ENCODE results near the gene MAST4.

MAST4 gene

GRCh38 chr5:67090593-67090992 lies 494.4 kb downstream of the MAST4 start:
- peaks cover 4 to 8% (median 6%) of the 10 kb centered on the region in 4 experiments for H3K36me3 ChIP-seq (ENCODE audit: control insufficient read depth in 4 of 4, insufficient read depth in 4 of 4, low read length in 3 of 4)
- H3K4me1 ChIP-seq (ENCODE audit: control extremely low read depth in 1 of 4, control insufficient read depth in 4 of 4, insufficient read depth in 4 of 4, low read length in 3 of 4): peaks cover 0 to 22% (median 7%) of the 10 kb centered on the region in 4 experiments
- 96% methylated on average over 4 of the region's 5 CpGs for WGBS (ENCODE audit: insufficient coverage)

GRCh38 chr5:67092535-67092934 lies 496.3 kb downstream of the MAST4 start:
- DNase-seq: peak; percentile 17 to 31 (median 22)
- peak overlapping the region in 1 of 2 experiments; percentile 58 for H3K27ac ChIP-seq (ENCODE audit: insufficient read depth in 1 of 2, low read depth in 1 of 2, low read length in 2 of 2, poor library complexity in 1 of 2, severe bottlenecking in 2 of 2)
- no peaks in the 10 kb centered on the region for H3K27me3 ChIP-seq (replicated peaks in 2 of 5; ENCODE audit: control insufficient read depth in 4 of 5, insufficient read depth in 5 of 5, low read length in 4 of 5)
- POLR2A ChIA-PET: no interaction called here
- no CpG with 5 or more reads among the region's 2 CpGs for WGBS (ENCODE audit: insufficient coverage)
- no peaks in the 10 kb centered on the region for H3K9me3 ChIP-seq (ENCODE audit: control extremely low read depth in 1 of 5, control insufficient read depth in 4 of 5, insufficient read depth in 2 of 5, low read depth in 1 of 5, low read length in 4 of 5)
- H3K4me3 ChIP-seq (ENCODE audit: control insufficient read depth in 1 of 7, extremely low read depth in 1 of 7, insufficient read depth in 4 of 7, low read depth in 2 of 7, low read length in 6 of 7): peak overlapping the region in 2 of 7 experiments; percentile 17 to 33
- peaks cover 0 to 24% (median 7%) of the 10 kb centered on the region in 4 experiments for H3K4me1 ChIP-seq (ENCODE audit: control extremely low read depth in 1 of 4, control insufficient read depth in 4 of 4, insufficient read depth in 4 of 4, low read length in 3 of 4)
- CTCF ChIA-PET: no interaction called here
- peaks cover 4 to 8% (median 6%) of the 10 kb centered on the region in 4 experiments for H3K36me3 ChIP-seq (ENCODE audit: control insufficient read depth in 4 of 4, insufficient read depth in 4 of 4, low read length in 3 of 4)

More at GRCh38 chr5:67090593-67090992, 494.4 kb downstream of the MAST4 start:
- ChIA-PET CTCF (no interaction called here), POLR2A (no interaction called here)
- no peak for DNase-seq
- Histone ChIP-seq H3K27me3 (replicated peaks in 2 of 5; ENCODE audit: control insufficient read depth in 4 of 5, insufficient read depth in 5 of 5, low read length in 4 of 5) (no peaks in the 10 kb centered on the region), H3K27ac (ENCODE audit: insufficient read depth in 1 of 2, low read depth in 1 of 2, low read length in 2 of 2, poor library complexity in 1 of 2, severe bottlenecking in 2 of 2) (no peak overlapping the region), H3K4me3 (ENCODE audit: control insufficient read depth in 1 of 7, extremely low read depth in 1 of 7, insufficient read depth in 4 of 7, low read depth in 2 of 7, low read length in 6 of 7) (no peak overlapping the region), H3K9me3 (ENCODE audit: control extremely low read depth in 1 of 5, control insufficient read depth in 4 of 5, insufficient read depth in 2 of 5, low read depth in 1 of 5, low read length in 4 of 5) (no peaks in the 10 kb centered on the region)

GRCh38 chr5:67093279-67093678 lies 497.1 kb downstream of the MAST4 start:
- peak in 2 of 3 donors; percentile 24 to 35 for DNase-seq
- H3K27ac ChIP-seq (ENCODE audit: insufficient read depth in 1 of 2, low read depth in 1 of 2, low read length in 2 of 2, poor library complexity in 1 of 2, severe bottlenecking in 2 of 2): no peak overlapping the region
- POLR2A ChIA-PET: no interaction called here

GRCh38 chr5:67094476-67095300 lies 498.5 kb downstream of the MAST4 start:
- Histone ChIP-seq H3K9me3 (ENCODE audit: control extremely low read depth in 1 of 5, control insufficient read depth in 4 of 5, insufficient read depth in 2 of 5, low read depth in 1 of 5, low read length in 4 of 5) (no peaks in the 10 kb centered on the region), H3K4me3 (ENCODE audit: control insufficient read depth in 1 of 7, extremely low read depth in 1 of 7, insufficient read depth in 4 of 7, low read depth in 2 of 7, low read length in 6 of 7) (peak overlapping the region in 2 of 7 experiments; percentile 53 to 65), H3K27me3 (replicated peaks in 2 of 5; ENCODE audit: control insufficient read depth in 4 of 5, insufficient read depth in 5 of 5, low read length in 4 of 5) (no peaks in the 10 kb centered on the region), H3K4me1 (ENCODE audit: control extremely low read depth in 1 of 4, control insufficient read depth in 4 of 4, insufficient read depth in 4 of 4, low read length in 3 of 4) (peaks cover 0 to 24% (median 7%) of the 10 kb centered on the region in 4 experiments), H3K36me3 (ENCODE audit: control insufficient read depth in 4 of 4, insufficient read depth in 4 of 4, low read length in 3 of 4) (peaks cover 4 to 6% (median 6%) of the 10 kb centered on the region in 4 experiments), H3K27ac (ENCODE audit: insufficient read depth in 1 of 2, low read depth in 1 of 2, low read length in 2 of 2, poor library complexity in 1 of 2, severe bottlenecking in 2 of 2) (peak overlapping the region in 1 of 2 experiments; percentile 69)
- CTCF ChIA-PET: interaction anchor here (0.7 to 1.5 kb wide), 2 partner anchors 9 kb away, joined by 3 to 4 read pairs; no protein-coding TSS in a partner anchor
- DNase-seq: no peak
- POLR2A ChIA-PET: no interaction called here
- WGBS (ENCODE audit: insufficient coverage): 94% methylated on average over 3 of the region's 4 CpGs

More at GRCh38 chr5:67093279-67093678, 497.1 kb downstream of the MAST4 start:
- Histone ChIP-seq H3K4me1 (ENCODE audit: control extremely low read depth in 1 of 4, control insufficient read depth in 4 of 4, insufficient read depth in 4 of 4, low read length in 3 of 4) (peaks cover 0 to 24% (median 7%) of the 10 kb centered on the region in 4 experiments), H3K36me3 (ENCODE audit: control insufficient read depth in 4 of 4, insufficient read depth in 4 of 4, low read length in 3 of 4) (peaks cover 4 to 8% (median 6%) of the 10 kb centered on the region in 4 experiments), H3K27me3 (replicated peaks in 2 of 5; ENCODE audit: control insufficient read depth in 4 of 5, insufficient read depth in 5 of 5, low read length in 4 of 5) (no peaks in the 10 kb centered on the region), H3K4me3 (ENCODE audit: control insufficient read depth in 1 of 7, extremely low read depth in 1 of 7, insufficient read depth in 4 of 7, low read depth in 2 of 7, low read length in 6 of 7) (no peak overlapping the region), H3K9me3 (ENCODE audit: control extremely low read depth in 1 of 5, control insufficient read depth in 4 of 5, insufficient read depth in 2 of 5, low read depth in 1 of 5, low read length in 4 of 5) (no peaks in the 10 kb centered on the region)
- CTCF ChIA-PET: no interaction called here
- WGBS (ENCODE audit: insufficient coverage): no CpG with 5 or more reads among the region's 1 CpG

GRCh38 chr5:67095346-67096171 lies 499.4 kb downstream of the MAST4 start:
- CTCF ChIA-PET: interaction anchor here (1.5 kb wide), 1 partner anchor 10 kb away, joined by 4 read pairs; no protein-coding TSS in a partner anchor
- peak; percentile 9 to 41 (median 31) for DNase-seq

GRCh38 chr5:67098656-67099055 lies 502.5 kb downstream of the MAST4 start:
- Histone ChIP-seq H3K4me3 (ENCODE audit: control insufficient read depth in 1 of 7, extremely low read depth in 1 of 7, insufficient read depth in 4 of 7, low read depth in 2 of 7, low read length in 6 of 7) (no peak overlapping the region), H3K27ac (ENCODE audit: insufficient read depth in 1 of 2, low read depth in 1 of 2, low read length in 2 of 2, poor library complexity in 1 of 2, severe bottlenecking in 2 of 2) (no peak overlapping the region), H3K4me1 (ENCODE audit: control extremely low read depth in 1 of 4, control insufficient read depth in 4 of 4, insufficient read depth in 4 of 4, low read length in 3 of 4) (peaks cover 0 to 15% (median 4%) of the 10 kb centered on the region in 4 experiments), H3K36me3 (ENCODE audit: control insufficient read depth in 4 of 4, insufficient read depth in 4 of 4, low read length in 3 of 4) (peaks cover 3 to 29% (median 16%) of the 10 kb centered on the region in 4 experiments), H3K9me3 (ENCODE audit: control extremely low read depth in 1 of 5, control insufficient read depth in 4 of 5, insufficient read depth in 2 of 5, low read depth in 1 of 5, low read length in 4 of 5) (no peaks in the 10 kb centered on the region), H3K27me3 (replicated peaks in 2 of 5; ENCODE audit: control insufficient read depth in 4 of 5, insufficient read depth in 5 of 5, low read length in 4 of 5) (no peaks in the 10 kb centered on the region)
- POLR2A ChIA-PET: no interaction called here
- DNase-seq: no peak
- CTCF ChIA-PET: interaction anchor here (2.0 kb wide), 1 partner anchor 10 kb away, joined by 5 read pairs; no protein-coding TSS in a partner anchor

More at GRCh38 chr5:67095346-67096171, 499.4 kb downstream of the MAST4 start:
- Histone ChIP-seq H3K9me3 (ENCODE audit: control extremely low read depth in 1 of 5, control insufficient read depth in 4 of 5, insufficient read depth in 2 of 5, low read depth in 1 of 5, low read length in 4 of 5) (no peaks in the 10 kb centered on the region), H3K27ac (ENCODE audit: insufficient read depth in 1 of 2, low read depth in 1 of 2, low read length in 2 of 2, poor library complexity in 1 of 2, severe bottlenecking in 2 of 2) (peak overlapping the region in 1 of 2 experiments; percentile 69), H3K36me3 (ENCODE audit: control insufficient read depth in 4 of 4, insufficient read depth in 4 of 4, low read length in 3 of 4) (peaks cover 3 to 8% (median 6%) of the 10 kb centered on the region in 4 experiments), H3K4me1 (ENCODE audit: control extremely low read depth in 1 of 4, control insufficient read depth in 4 of 4, insufficient read depth in 4 of 4, low read length in 3 of 4) (peaks cover 0 to 24% (median 7%) of the 10 kb centered on the region in 4 experiments), H3K27me3 (replicated peaks in 2 of 5; ENCODE audit: control insufficient read depth in 4 of 5, insufficient read depth in 5 of 5, low read length in 4 of 5) (no peaks in the 10 kb centered on the region), H3K4me3 (ENCODE audit: control insufficient read depth in 1 of 7, extremely low read depth in 1 of 7, insufficient read depth in 4 of 7, low read depth in 2 of 7, low read length in 6 of 7) (peak overlapping the region in 3 of 7 experiments; percentile 40 to 65 (median 53))
- POLR2A ChIA-PET: no interaction called here
- WGBS (ENCODE audit: insufficient coverage): 23% methylated on average over 5 of the region's 8 CpGs
